ENCODE data around the gene EXOSC3. TPM values are rescaled to one million over a fixed set of nuclear protein-coding genes. Genes with fewer than 3 reads are reported as not detected.
"Not testable (repeated sequence)": the region's sequence is repeated elsewhere in the genome, so short reads cannot be mapped to it uniquely, and the experiment has no call there.

Gene EXOSC3
- total and polyA plus RNA-seq, 4 donors = 23.3 to 60.8 (median 37.0) TPM

DNA sequence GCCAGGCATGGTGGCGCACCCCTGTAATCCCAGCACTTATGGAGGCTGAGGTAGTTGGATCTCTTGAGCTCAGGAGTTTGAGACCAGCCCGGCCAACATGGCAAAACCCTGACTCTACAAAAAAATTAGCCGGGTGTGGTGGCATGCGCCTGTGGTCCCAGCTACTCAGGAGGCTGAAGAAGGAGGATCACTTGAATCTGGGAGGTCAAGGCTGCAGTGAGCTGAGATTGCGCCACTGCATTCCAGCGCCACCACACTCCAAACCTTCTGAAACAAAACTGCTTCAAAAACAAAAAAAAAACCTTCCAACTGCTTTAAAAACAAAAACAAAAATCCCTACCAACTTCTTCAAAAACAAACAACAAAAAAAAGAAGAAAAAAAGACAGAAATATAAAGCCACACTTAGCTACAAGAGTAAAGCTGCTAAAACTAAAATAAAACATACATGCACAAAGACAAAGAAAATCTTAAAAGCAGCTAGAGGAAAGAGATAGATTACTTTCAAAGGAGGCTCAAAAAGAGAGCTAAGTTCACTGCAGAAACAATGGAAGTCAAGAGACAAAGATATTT, 27.1 kb upstream of the EXOSC3 start:
- Histone ChIP-seq H3K27me3 (ENCODE audit: control insufficient read depth in 3 of 3, insufficient read depth in 3 of 3, low read length in 2 of 3) (no peaks in the 10 kb centered on the region), H3K4me3 (no peak overlapping the region), H3K9ac (ENCODE audit: insufficient read depth in 1 of 2, low read length in 2 of 2) (no peak overlapping the region), H3K9me3 (ENCODE audit: control insufficient read depth in 4 of 4, insufficient read depth in 3 of 4, low read length in 3 of 4) (no peaks in the 10 kb centered on the region), H3K27ac (ENCODE audit: low read depth in 1 of 2, low read length in 1 of 2) (no peak overlapping the region), H3K36me3 (ENCODE audit: control insufficient read depth in 4 of 4, insufficient read depth in 4 of 4, low read length in 4 of 4) (peaks cover 0 to 4% (median 2%) of the 10 kb centered on the region in 4 donors), H3K4me1 (ENCODE audit: control insufficient read depth in 5 of 5, insufficient read depth in 5 of 5, low read length in 5 of 5) (no peaks in the 10 kb centered on the region)
- no peak for TF ChIP-seq CTCF (IDR thresholded peaks at IDR 0.05; ENCODE audit: control extremely low read depth, extremely low read depth)
- 94 to 98% methylated on average over 6 of the region's 6 CpGs for WGBS, 2 donors
- DNase-seq (no peak), ATAC-seq (ENCODE audit: insufficient read depth, low FRiP score) (no peak)

- H3K4me3 ChIP-seq; DNase-seq; H3K27ac ChIP-seq (ENCODE audit: low read depth in 1 of 2, low read length in 1 of 2); H3K36me3 ChIP-seq (ENCODE audit: control insufficient read depth in 4 of 4, insufficient read depth in 4 of 4, low read length in 4 of 4); H3K9ac ChIP-seq (ENCODE audit: insufficient read depth in 1 of 2, low read length in 2 of 2); H3K27me3 ChIP-seq (ENCODE audit: control insufficient read depth in 3 of 3, insufficient read depth in 3 of 3, low read length in 2 of 3); H3K9me3 ChIP-seq (ENCODE audit: control insufficient read depth in 4 of 4, insufficient read depth in 3 of 4, low read length in 3 of 4); ATAC-seq (ENCODE audit: insufficient read depth, low FRiP score); H3K4me1 ChIP-seq (ENCODE audit: control insufficient read depth in 5 of 5, insufficient read depth in 5 of 5, low read length in 5 of 5): not testable (repeated sequence)
- WGBS, 2 donors = 97 to 98% methylated on average over 15 of the region's 15 CpGs
Observed at GRCh38 chr9:37809676-37810075, 24.8 kb upstream of the EXOSC3 start.

- H3K4me1 ChIP-seq (ENCODE audit: control insufficient read depth in 5 of 5, insufficient read depth in 5 of 5, low read length in 5 of 5) = peaks cover 0 to 15% (median 8%) of the 10 kb centered on the region in 5 donors
- H3K36me3 ChIP-seq (ENCODE audit: control insufficient read depth in 4 of 4, insufficient read depth in 4 of 4, low read length in 4 of 4) = peaks cover 0 to 7% (median 2%) of the 10 kb centered on the region in 4 donors
- no peak for DNase-seq
- H3K27ac ChIP-seq (ENCODE audit: low read depth in 1 of 2, low read length in 1 of 2) = no peak overlapping the region
- ATAC-seq (ENCODE audit: insufficient read depth, low FRiP score) = no peak
- no peaks in the 10 kb centered on the region for H3K27me3 ChIP-seq (ENCODE audit: control insufficient read depth in 3 of 3, insufficient read depth in 3 of 3, low read length in 2 of 3)
- no peak overlapping the region for H3K9ac ChIP-seq (ENCODE audit: insufficient read depth in 1 of 2, low read length in 2 of 2)
- H3K4me3 ChIP-seq = no peak overlapping the region
- 76 to 88% methylated on average over 4 of the region's 4 CpGs for WGBS, 2 donors
- H3K9me3 ChIP-seq (ENCODE audit: control insufficient read depth in 4 of 4, insufficient read depth in 3 of 4, low read length in 3 of 4) = no peaks in the 10 kb centered on the region
- TF ChIP-seq CTCF (IDR thresholded peaks at IDR 0.05; ENCODE audit: control extremely low read depth, extremely low read depth) = no peak
Observed at GRCh38 chr9:37806271-37806670, 21.4 kb upstream of the EXOSC3 start.

- DNase-seq = no peak
- TF ChIP-seq CTCF (IDR thresholded peaks at IDR 0.05; ENCODE audit: control extremely low read depth, extremely low read depth) = no peak
- no peak overlapping the region for H3K27ac ChIP-seq (ENCODE audit: low read depth in 1 of 2, low read length in 1 of 2)
- H3K4me1 ChIP-seq (ENCODE audit: control insufficient read depth in 5 of 5, insufficient read depth in 5 of 5, low read length in 5 of 5) = peaks cover 0 to 15% (median 8%) of the 10 kb centered on the region in 5 donors
- H3K9me3 ChIP-seq (ENCODE audit: control insufficient read depth in 4 of 4, insufficient read depth in 3 of 4, low read length in 3 of 4) = no peaks in the 10 kb centered on the region
- WGBS, 2 donors = 60 to 67% methylated on average over 10 of the region's 10 CpGs
- H3K36me3 ChIP-seq (ENCODE audit: control insufficient read depth in 4 of 4, insufficient read depth in 4 of 4, low read length in 4 of 4) = peaks cover 0 to 4% (median under 1%) of the 10 kb centered on the region in 4 donors
- ATAC-seq (ENCODE audit: insufficient read depth, low FRiP score) = no peak
- peak overlapping the region in 1 of 2 donors; percentile 81 for H3K9ac ChIP-seq (ENCODE audit: insufficient read depth in 1 of 2, low read length in 2 of 2)
- H3K4me3 ChIP-seq = peak overlapping the region; percentile 82
- no peaks in the 10 kb centered on the region for H3K27me3 ChIP-seq (ENCODE audit: control insufficient read depth in 3 of 3, insufficient read depth in 3 of 3, low read length in 2 of 3)
Observed at GRCh38 chr9:37801959-37802711, 17.3 kb upstream of the EXOSC3 start.

All from lung (tissue), 12 donors.